ENCODE results near the gene KCNMB2. TPM values are rescaled to one million over a fixed set of nuclear protein-coding genes. Genes with fewer than 3 reads are reported as not detected.

KCNMB2 gene
- total and polyA plus RNA-seq, 4 experiments from 2014 or later, result not detected

- Histone ChIP-seq H3K4me1 (ENCODE audit: insufficient read depth, low read length) (peaks cover 4% of the 10 kb centered on the region), H3K4me3 (ENCODE audit: low read length in 2 of 2) (no peak overlapping the region), H3K36me3 (ENCODE audit: insufficient read depth, low read length) (no peaks in the 10 kb centered on the region), H3K27ac (ENCODE audit: low read depth, low read length) (no peak overlapping the region), H3K9me3 (ENCODE audit: control insufficient read depth in 1 of 2, low read length in 2 of 2) (no peaks in the 10 kb centered on the region), H3K27me3 (ENCODE audit: insufficient read depth, low read length) (no peaks in the 10 kb centered on the region)
- DNase-seq, result peak in 2 of 5 donors; percentile 1 to 5
- POLR2A ChIA-PET (ENCODE audit: partially characterized antibody), result no interaction called here
- peak overlapping the region in 2 of 8 donors; percentile 6 to 16 for H3K4me3 Mint-ChIP-seq
- peaks cover 2 to 18% (median 10%) of the 10 kb centered on the region in 8 donors for H3K9me3 Mint-ChIP-seq
- H3K27me3 Mint-ChIP-seq, result peaks cover 0 to 2% of the 10 kb centered on the region in 2 donors
- H3K36me3 Mint-ChIP-seq, result no peaks in the 10 kb centered on the region
- CTCF ChIA-PET (ENCODE audit: partially characterized antibody), result no interaction called here
- intact Hi-C loops (cut with micrococcal nuclease), result no loop called here
- H3K4me1 Mint-ChIP-seq, result peaks cover 4 to 11% (median 7%) of the 10 kb centered on the region in 4 donors
- no peak overlapping the region for H3K27ac Mint-ChIP-seq
Measured at GRCh38 chr3:178772746-178773145, 236.5 kb downstream of the KCNMB2 start.

GRCh38 chr3:178773358-178773757 is 237.1 kb downstream of the KCNMB2 start:
- ChIA-PET POLR2A (ENCODE audit: partially characterized antibody) (no interaction called here), CTCF (ENCODE audit: partially characterized antibody) (no interaction called here)
- Histone ChIP-seq H3K4me1 (ENCODE audit: insufficient read depth, low read length) (peaks cover 4% of the 10 kb centered on the region), H3K36me3 (ENCODE audit: insufficient read depth, low read length) (no peaks in the 10 kb centered on the region), H3K4me3 (ENCODE audit: low read length in 2 of 2) (no peak overlapping the region), H3K27me3 (ENCODE audit: insufficient read depth, low read length) (no peaks in the 10 kb centered on the region), H3K27ac (ENCODE audit: low read depth, low read length) (no peak overlapping the region), H3K9me3 (ENCODE audit: control insufficient read depth in 1 of 2, low read length in 2 of 2) (no peaks in the 10 kb centered on the region)
- Mint-ChIP-seq H3K27ac (no peak overlapping the region), H3K36me3 (no peaks in the 10 kb centered on the region), H3K4me1 (peaks cover 4 to 11% (median 7%) of the 10 kb centered on the region in 4 donors), H3K27me3 (peaks cover 0 to 2% of the 10 kb centered on the region in 2 donors), H3K4me3 (no peak overlapping the region), H3K9me3 (peaks cover 2 to 18% (median 9%) of the 10 kb centered on the region in 8 donors)
- intact Hi-C loops (cut with micrococcal nuclease), result no loop called here
- DNase-seq, result no peak

- ChIA-PET POLR2A (ENCODE audit: partially characterized antibody) (no interaction called here), CTCF (ENCODE audit: partially characterized antibody) (no interaction called here)
- DNase-seq, result no peak
- H3K27ac ChIP-seq (ENCODE audit: low read depth, low read length), result no peak overlapping the region
- H3K4me3 ChIP-seq (ENCODE audit: low read length in 2 of 2), result no peak overlapping the region
- intact Hi-C loops (cut with micrococcal nuclease), result no loop called here
- peaks cover 0 to 3% (median 0%) of the 10 kb centered on the region in 8 donors for H3K9me3 Mint-ChIP-seq
- no peaks in the 10 kb centered on the region for H3K9me3 ChIP-seq (ENCODE audit: control insufficient read depth in 1 of 2, low read length in 2 of 2)
- no peaks in the 10 kb centered on the region for H3K27me3 ChIP-seq (ENCODE audit: insufficient read depth, low read length)
- H3K4me1 Mint-ChIP-seq, result peaks cover 0 to under 1% (median under 1%) of the 10 kb centered on the region in 4 donors
- H3K27ac Mint-ChIP-seq, result no peak overlapping the region
- H3K4me1 ChIP-seq (ENCODE audit: insufficient read depth, low read length), result peaks cover 1% of the 10 kb centered on the region
- peaks cover 0 to 3% of the 10 kb centered on the region in 2 donors for H3K27me3 Mint-ChIP-seq
- H3K36me3 ChIP-seq (ENCODE audit: insufficient read depth, low read length), result no peaks in the 10 kb centered on the region
- H3K4me3 Mint-ChIP-seq, result no peak overlapping the region
- no peaks in the 10 kb centered on the region for H3K36me3 Mint-ChIP-seq
Measured at GRCh38 chr3:178777718-178778411, 241.6 kb downstream of the KCNMB2 start.

GRCh38 chr3:178778589-178778988 is 242.4 kb downstream of the KCNMB2 start:
- CTCF ChIA-PET (ENCODE audit: partially characterized antibody), result no interaction called here
- POLR2A ChIA-PET (ENCODE audit: partially characterized antibody), result no interaction called here
- H3K4me3 ChIP-seq (ENCODE audit: low read length in 2 of 2), result no peak overlapping the region
- no peaks in the 10 kb centered on the region for H3K4me1 ChIP-seq (ENCODE audit: insufficient read depth, low read length)
- no peak overlapping the region for H3K27ac Mint-ChIP-seq
- H3K4me3 Mint-ChIP-seq, result no peak overlapping the region
- intact Hi-C loops (cut with micrococcal nuclease), result no loop called here
- H3K36me3 Mint-ChIP-seq, result no peaks in the 10 kb centered on the region
- peaks cover 0 to 3% of the 10 kb centered on the region in 2 donors for H3K27me3 Mint-ChIP-seq
- H3K9me3 ChIP-seq (ENCODE audit: control insufficient read depth in 1 of 2, low read length in 2 of 2), result no peaks in the 10 kb centered on the region
- no peaks in the 10 kb centered on the region for H3K27me3 ChIP-seq (ENCODE audit: insufficient read depth, low read length)
- H3K27ac ChIP-seq (ENCODE audit: low read depth, low read length), result no peak overlapping the region
- no peak for DNase-seq
- peaks cover 0 to 3% (median 0%) of the 10 kb centered on the region in 8 donors for H3K9me3 Mint-ChIP-seq
- no peaks in the 10 kb centered on the region for H3K4me1 Mint-ChIP-seq
- H3K36me3 ChIP-seq (ENCODE audit: insufficient read depth, low read length), result no peaks in the 10 kb centered on the region

- POLR2A ChIA-PET (ENCODE audit: partially characterized antibody), result no interaction called here
- H3K36me3 ChIP-seq (ENCODE audit: insufficient read depth, low read length), result no peaks in the 10 kb centered on the region
Measured at GRCh38 chr3:178785961-178786360, 249.7 kb downstream of the KCNMB2 start.

GRCh38 chr3:178787960-178788359 is 251.7 kb downstream of the KCNMB2 start:
- Mint-ChIP-seq H3K27ac (no peak overlapping the region), H3K9me3 (peaks cover 2 to 18% (median 10%) of the 10 kb centered on the region in 8 donors), H3K27me3 (no peaks in the 10 kb centered on the region), H3K4me1 (no peaks in the 10 kb centered on the region), H3K4me3 (no peak overlapping the region), H3K36me3 (no peaks in the 10 kb centered on the region)
- H3K27me3 ChIP-seq (ENCODE audit: insufficient read depth, low read length), result no peaks in the 10 kb centered on the region
- no peaks in the 10 kb centered on the region for H3K4me1 ChIP-seq (ENCODE audit: insufficient read depth, low read length)
- no peaks in the 10 kb centered on the region for H3K9me3 ChIP-seq (ENCODE audit: control insufficient read depth in 1 of 2, low read length in 2 of 2)
- H3K36me3 ChIP-seq (ENCODE audit: insufficient read depth, low read length), result no peaks in the 10 kb centered on the region
- no peak overlapping the region for H3K27ac ChIP-seq (ENCODE audit: low read depth, low read length)
- H3K4me3 ChIP-seq (ENCODE audit: low read length in 2 of 2), result no peak overlapping the region
- intact Hi-C loops (cut with micrococcal nuclease), result no loop called here
- ChIA-PET POLR2A (ENCODE audit: partially characterized antibody) (no interaction called here), CTCF (ENCODE audit: partially characterized antibody) (no interaction called here)
- no peak for DNase-seq

More at GRCh38 chr3:178785961-178786360, 249.7 kb downstream of the KCNMB2 start:
- Mint-ChIP-seq H3K27ac (no peak overlapping the region), H3K4me1 (no peaks in the 10 kb centered on the region), H3K27me3 (no peaks in the 10 kb centered on the region), H3K36me3 (no peaks in the 10 kb centered on the region), H3K9me3 (peaks cover 0 to 12% (median 6%) of the 10 kb centered on the region in 8 donors), H3K4me3 (no peak overlapping the region)
- H3K9me3 ChIP-seq (ENCODE audit: control insufficient read depth in 1 of 2, low read length in 2 of 2), result no peaks in the 10 kb centered on the region
- DNase-seq, result no peak
- CTCF ChIA-PET (ENCODE audit: partially characterized antibody), result no interaction called here
- no peak overlapping the region for H3K27ac ChIP-seq (ENCODE audit: low read depth, low read length)
- H3K4me3 ChIP-seq (ENCODE audit: low read length in 2 of 2), result no peak overlapping the region
- H3K4me1 ChIP-seq (ENCODE audit: insufficient read depth, low read length), result no peaks in the 10 kb centered on the region
- intact Hi-C loops (cut with micrococcal nuclease), result no loop called here
- H3K27me3 ChIP-seq (ENCODE audit: insufficient read depth, low read length), result no peaks in the 10 kb centered on the region

- no peaks in the 10 kb centered on the region for H3K4me1 Mint-ChIP-seq
- POLR2A ChIA-PET (ENCODE audit: partially characterized antibody), result no interaction called here
- CTCF ChIA-PET (ENCODE audit: partially characterized antibody), result no interaction called here
- H3K27ac Mint-ChIP-seq, result no peak overlapping the region
- no peaks in the 10 kb centered on the region for H3K27me3 Mint-ChIP-seq
- H3K36me3 ChIP-seq (ENCODE audit: insufficient read depth, low read length), result no peaks in the 10 kb centered on the region
- H3K9me3 ChIP-seq (ENCODE audit: control insufficient read depth in 1 of 2, low read length in 2 of 2), result no peaks in the 10 kb centered on the region
- no peak overlapping the region for H3K27ac ChIP-seq (ENCODE audit: low read depth, low read length)
- no peak overlapping the region for H3K4me3 ChIP-seq (ENCODE audit: low read length in 2 of 2)
- no peak overlapping the region for H3K4me3 Mint-ChIP-seq
- peaks cover 3 to 16% (median 10%) of the 10 kb centered on the region in 8 donors for H3K9me3 Mint-ChIP-seq
- H3K27me3 ChIP-seq (ENCODE audit: insufficient read depth, low read length), result no peaks in the 10 kb centered on the region
- intact Hi-C loops (cut with micrococcal nuclease), result no loop called here
- H3K4me1 ChIP-seq (ENCODE audit: insufficient read depth, low read length), result no peaks in the 10 kb centered on the region
- DNase-seq, result no peak
- no peaks in the 10 kb centered on the region for H3K36me3 Mint-ChIP-seq
Measured at GRCh38 chr3:178794711-178795110, 258.5 kb downstream of the KCNMB2 start.
